ENCODE measurements around the gene KIF16B.

DNA sequence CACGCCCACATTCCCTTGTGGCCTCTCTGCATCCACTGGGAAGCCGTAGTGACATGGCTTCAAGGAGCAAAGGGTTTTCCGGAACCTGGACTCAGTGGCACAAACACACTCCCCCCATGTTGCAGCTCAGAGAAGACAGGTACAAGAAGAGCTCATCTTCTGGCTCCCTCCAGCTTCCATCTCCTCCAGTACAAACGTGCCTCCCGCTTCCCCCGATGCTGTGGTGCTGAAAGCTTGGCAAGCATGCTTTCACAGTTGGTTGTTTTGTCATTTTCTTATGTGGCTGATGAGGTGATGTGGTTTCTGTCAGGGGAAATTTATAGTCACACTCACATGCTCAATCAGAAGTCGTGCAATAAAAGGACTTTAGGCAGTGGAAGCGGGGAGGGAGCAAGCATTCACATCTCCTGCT, 258.5 kb downstream of the KIF16B start:
- TF ChIP-seq, protein P1, sequence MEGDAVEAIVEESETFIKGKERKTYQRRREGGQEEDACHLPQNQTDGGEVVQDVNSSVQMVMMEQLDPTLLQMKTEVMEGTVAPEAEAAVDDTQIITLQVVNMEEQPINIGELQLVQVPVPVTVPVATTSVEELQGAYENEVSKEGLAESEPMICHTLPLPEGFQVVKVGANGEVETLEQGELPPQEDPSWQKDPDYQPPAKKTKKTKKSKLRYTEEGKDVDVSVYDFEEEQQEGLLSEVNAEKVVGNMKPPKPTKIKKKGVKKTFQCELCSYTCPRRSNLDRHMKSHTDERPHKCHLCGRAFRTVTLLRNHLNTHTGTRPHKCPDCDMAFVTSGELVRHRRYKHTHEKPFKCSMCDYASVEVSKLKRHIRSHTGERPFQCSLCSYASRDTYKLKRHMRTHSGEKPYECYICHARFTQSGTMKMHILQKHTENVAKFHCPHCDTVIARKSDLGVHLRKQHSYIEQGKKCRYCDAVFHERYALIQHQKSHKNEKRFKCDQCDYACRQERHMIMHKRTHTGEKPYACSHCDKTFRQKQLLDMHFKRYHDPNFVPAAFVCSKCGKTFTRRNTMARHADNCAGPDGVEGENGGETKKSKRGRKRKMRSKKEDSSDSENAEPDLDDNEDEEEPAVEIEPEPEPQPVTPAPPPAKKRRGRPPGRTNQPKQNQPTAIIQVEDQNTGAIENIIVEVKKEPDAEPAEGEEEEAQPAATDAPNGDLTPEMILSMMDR (IDR thresholded peaks at IDR 0.05), result no peak
- TF ChIP-seq POLR2AphosphoS5 (IDR thresholded peaks at IDR 0.05), result no peak
- TF ChIP-seq POLR2A (IDR thresholded peaks at IDR 0.05), result no peak

Data from breast epithelium (tissue), 3 donors.